ENCODE results near the gene SLC22A16. TPM values are rescaled to one million over a fixed set of nuclear protein-coding genes. Genes with fewer than 3 reads are reported as not detected.
"Not testable (repeated sequence)": the region's sequence is repeated elsewhere in the genome, so short reads cannot be mapped to it uniquely, and the experiment has no call there.

The SLC22A16 gene
- total and polyA plus RNA-seq, 9 donors = 0.15 to 3.6 (median 0.42) TPM; not detected in 3

GRCh38 chr6:110511401-110511800, 35.0 kb upstream of the SLC22A16 start:
- no peak overlapping the region for H3K4me3 ChIP-seq
- WGBS, 3 donors = 86 to 96% (median 96%) methylated on average over 1 of the region's 1 CpG
- no peaks in the 10 kb centered on the region for H3K27me3 ChIP-seq
- TF ChIP-seq CTCF (IDR thresholded peaks at IDR 0.05) (no peak), EP300 (IDR thresholded peaks at IDR 0.05) (no peak), POLR2A (IDR thresholded peaks at IDR 0.05) (no peak)
- intact Hi-C loops (cut with DNase I) = no loop called here
- no peaks in the 10 kb centered on the region for H3K36me3 ChIP-seq
- no peaks in the 10 kb centered on the region for H3K4me1 ChIP-seq (ENCODE audit: insufficient read depth)
- H3K27ac ChIP-seq = no peak overlapping the region
- no peak for DNase-seq
- no peaks in the 10 kb centered on the region for H3K9me3 ChIP-seq

GRCh38 chr6:110509617-110510241, 33.3 kb upstream of the SLC22A16 start:
- TF ChIP-seq POLR2A (IDR thresholded peaks at IDR 0.05) (no peak), EP300 (IDR thresholded peaks at IDR 0.05) (no peak), CTCF (IDR thresholded peaks at IDR 0.05) (no peak)
- H3K27ac ChIP-seq = no peak overlapping the region
- 69 to 81% (median 70%) methylated on average over 1 of the region's 1 CpG for whole genome bisulfite sequencing, 3 donors

GRCh38 chr6:110504891-110505290, 28.5 kb upstream of the SLC22A16 start:
- H3K4me3 ChIP-seq; intact Hi-C loops (cut with DNase I); H3K27me3 ChIP-seq; H3K9me3 ChIP-seq; H3K27ac ChIP-seq; DNase-seq; H3K4me1 ChIP-seq (ENCODE audit: insufficient read depth); H3K36me3 ChIP-seq: not testable (repeated sequence)
- 76 to 91% (median 82%) methylated on average over 2 of the region's 2 CpGs for WGBS, 3 donors

More at GRCh38 chr6:110509617-110510241, 33.3 kb upstream of the SLC22A16 start:
- Histone ChIP-seq H3K27me3 (no peaks in the 10 kb centered on the region), H3K36me3 (no peaks in the 10 kb centered on the region), H3K9me3 (no peaks in the 10 kb centered on the region), H3K4me1 (ENCODE audit: insufficient read depth) (no peaks in the 10 kb centered on the region), H3K4me3 (no peak overlapping the region)
- intact Hi-C loops (cut with DNase I) = no loop called here
- DNase-seq = no peak

- Histone ChIP-seq H3K4me3 (no peak overlapping the region), H3K27ac (no peak overlapping the region), H3K27me3 (no peaks in the 10 kb centered on the region), H3K9me3 (no peaks in the 10 kb centered on the region), H3K36me3 (no peaks in the 10 kb centered on the region), H3K4me1 (ENCODE audit: insufficient read depth) (no peaks in the 10 kb centered on the region)
- no peak for DNase-seq
- TF ChIP-seq CTCF (IDR thresholded peaks at IDR 0.05) (no peak), POLR2A (IDR thresholded peaks at IDR 0.05) (no peak), EP300 (IDR thresholded peaks at IDR 0.05) (no peak)
- 23 to 47% (median 30%) methylated on average over 4 of the region's 4 CpGs for WGBS, 3 donors
- intact Hi-C loops (cut with DNase I) = no loop called here
These were observed 19.5 kb upstream of the SLC22A16 start for GRCh38 chr6:110495949-110496348.

- no peak for DNase-seq
- no peaks in the 10 kb centered on the region for H3K36me3 ChIP-seq
- no peak for TF ChIP-seq CTCF (IDR thresholded peaks at IDR 0.05)
- TF ChIP-seq EP300 (IDR thresholded peaks at IDR 0.05) = no peak
- no peak for TF ChIP-seq POLR2A (IDR thresholded peaks at IDR 0.05)
- H3K4me1 ChIP-seq (ENCODE audit: insufficient read depth) = peaks cover 1% of the 10 kb centered on the region
- WGBS, 3 donors = 88 to 93% (median 89%) methylated on average over 9 of the region's 9 CpGs
- H3K27me3 ChIP-seq = no peaks in the 10 kb centered on the region
- no peak overlapping the region for H3K27ac ChIP-seq
- H3K4me3 ChIP-seq = no peak overlapping the region
- intact Hi-C loops (cut with DNase I) = no loop called here
- H3K9me3 ChIP-seq = no peaks in the 10 kb centered on the region
These were observed 16.9 kb upstream of the SLC22A16 start for GRCh38 chr6:110493253-110493800.
